HG03520 (cell line): ENCODE measurements around the gene NDUFA13.
A peak's percentile ranks its signal among the peaks of the same experiment; 100 is the strongest.

Experiments
- ATAC-seq: cut with Tn5 transposase; IDR thresholded peaks from one replicate; pipeline ENCODE4 v1.9.1; 2021; ENCODE audit warnings: mild to moderate bottlenecking, moderate library complexity; ENCODE audit not compliant: unreplicated experiment

Gene NDUFA13

GRCh38 chr19:19488875-19489690 is 26.9 kb upstream of the NDUFA13 start:
- peak; percentile 58 for ATAC-seq

- no peak for ATAC-seq
Observed at GRCh38 chr19:19489804-19490204, 26.2 kb upstream of the NDUFA13 start.

GRCh38 chr19:19490214-19490968 is 25.6 kb upstream of the NDUFA13 start:
- ATAC-seq = no peak

GRCh38 chr19:19491321-19492025 is 24.6 kb upstream of the NDUFA13 start:
- no peak for ATAC-seq

GRCh38 chr19:19492026-19492610 is 23.9 kb upstream of the NDUFA13 start:
- ATAC-seq = no peak

- ATAC-seq = no peak
Observed at GRCh38 chr19:19493841-19494546, 22.0 kb upstream of the NDUFA13 start.

GRCh38 chr19:19495614-19496603 is 20.1 kb upstream of the NDUFA13 start:
- ATAC-seq = no peak

GRCh38 chr19:19498255-19498991 is 17.6 kb upstream of the NDUFA13 start:
- no peak for ATAC-seq

GRCh38 chr19:19499272-19499995 is 16.6 kb upstream of the NDUFA13 start:
- no peak for ATAC-seq

- no peak for ATAC-seq
Observed at GRCh38 chr19:19500975-19501644, 14.9 kb upstream of the NDUFA13 start.

GRCh38 chr19:19501798-19502197 is 14.2 kb upstream of the NDUFA13 start:
- ATAC-seq = no peak

GRCh38 chr19:19502281-19502680 is 13.7 kb upstream of the NDUFA13 start:
- no peak for ATAC-seq

GRCh38 chr19:19502808-19503602 is 13.0 kb upstream of the NDUFA13 start:
- no peak for ATAC-seq

- no peak for ATAC-seq
Observed at GRCh38 chr19:19504754-19505668, 11.0 kb upstream of the NDUFA13 start.

- no peak for ATAC-seq
Observed at GRCh38 chr19:19505669-19506326, 10.2 kb upstream of the NDUFA13 start.
